Stimulated activated CD8-positive, alpha-beta memory T cell treated with anti-CD3 and anti-CD28 coated beads, Interleukin-12 subunit alpha, Interleukin-12 subunit beta, amount 100 ng/mL, for 1 hour (primary cell): ENCODE measurements around the gene SMC3.
"Not testable (repeated sequence)": the region's sequence is repeated elsewhere in the genome, so short reads cannot be mapped to it uniquely, and the experiment has no call there.

ENCODE experiments used
- DNase-seq: peaks from one replicate; pipeline ENCODE4 v3.0.0-alpha.2; 2020; ENCODE audit warnings: low read depth

The SMC3 gene

GRCh38 chr10:110567201-110568054 lies at the start of gene SMC3:
SMC3 (plus strand) TSS chr10:110567695; CDS start chr10:110567817, 122 bp downstream.
- peak; percentile 81 for DNase-seq

- DNase-seq: no peak
Observed at GRCh38 chr10:110522365-110522988, 45.0 kb upstream of the SMC3 start.

- DNase-seq: no peak
Observed at GRCh38 chr10:110523736-110524135, 43.8 kb upstream of the SMC3 start.

GRCh38 chr10:110524179-110524858 lies 43.2 kb upstream of the SMC3 start:
- no peak for DNase-seq

GRCh38 chr10:110524859-110525232 lies 42.6 kb upstream of the SMC3 start:
- no peak for DNase-seq

GRCh38 chr10:110525349-110526260 lies 41.9 kb upstream of the SMC3 start:
- DNase-seq: no peak

- no peak for DNase-seq
Observed at GRCh38 chr10:110527731-110528171, 39.7 kb upstream of the SMC3 start.

GRCh38 chr10:110528224-110528996 lies 39.1 kb upstream of the SMC3 start:
- no peak for DNase-seq

- not testable (repeated sequence) for DNase-seq
Observed at GRCh38 chr10:110528997-110529524, 38.4 kb upstream of the SMC3 start.

- DNase-seq: no peak
Observed at GRCh38 chr10:110529596-110530011, 37.9 kb upstream of the SMC3 start.

- no peak for DNase-seq
Observed at GRCh38 chr10:110530131-110530831, 37.2 kb upstream of the SMC3 start.

GRCh38 chr10:110531687-110532086 lies 35.8 kb upstream of the SMC3 start:
- no peak for DNase-seq

GRCh38 chr10:110532628-110533027 lies 34.9 kb upstream of the SMC3 start:
- DNase-seq: not testable (repeated sequence)

GRCh38 chr10:110533149-110533548 lies 34.3 kb upstream of the SMC3 start:
- DNase-seq: no peak

GRCh38 chr10:110534571-110534970 lies 32.9 kb upstream of the SMC3 start:
- DNase-seq: no peak

GRCh38 chr10:110535958-110536891 lies 31.3 kb upstream of the SMC3 start:
- DNase-seq: peak; percentile 45

- no peak for DNase-seq
Observed at GRCh38 chr10:110539091-110539490, 28.4 kb upstream of the SMC3 start.

GRCh38 chr10:110540031-110540430 lies 27.5 kb upstream of the SMC3 start:
- DNase-seq: no peak
